A549 (cell line): Measurements from ENCODE around the gene TRPM2. TPM values are rescaled to one million over a fixed set of nuclear protein-coding genes. Genes with fewer than 3 reads are reported as not detected.

Experiments
- ATAC-seq, 2 experiments: fragments of 200-7000 bp in 1 of 2; fragments of >200 bp in 1 of 2; cut with Nextera tagmentation in 1 of 2; cut with Tn5 transposase in 1 of 2; 3 replicates each; pipeline versions ENCODE4 v1.8.0 to v1.9.1; 2018 to 2020; ENCODE audit warnings: mild to moderate bottlenecking in 1 of 2, moderate library complexity in 1 of 2
- CTCF ChIA-PET: fragments of 300-600 bp; sonication (Branson Sonifier 250); formaldehyde crosslinking; extraction: SDS; loops from one replicate; lab custom pipeline; 2021; ENCODE audit warnings: antibody characterized with exemption, inconsistent platforms; lab: Yijun Ruan, JAX
- POLR2A ChIA-PET: fragments of 350-600 bp; formaldehyde crosslinking; extraction: SDS; loops from one replicate; lab custom pipeline; 2021; ENCODE audit warnings: antibody characterized with exemption, inconsistent platforms; lab: Yijun Ruan, JAX
- DNase-seq, 2 experiments: peaks; one replicate each; pipeline versions ENCODE4 v3.0.0 to v3.0.0-alpha.2; 2011 to 2016; ENCODE audit warnings: low read depth in 1 of 2, low spot score in 1 of 2
- FAIRE-seq: peaks from 2 replicates; lab custom pipeline; 2011; peaks lifted over from hg19 to GRCh38; lab: Jason Lieb, UNC
- H3K27ac ChIP-seq, 2 experiments: fragments of >200 bp; sonication (Bioruptor Twin); formaldehyde crosslinking; 3 replicates each; pipeline ENCODE4 v1.5.1; 2016 to 2017
- H3K4me1 ChIP-seq: fragments of >200 bp; sonication (Bioruptor Twin); formaldehyde crosslinking; 3 replicates; pipeline ENCODE4 v1.6.1; 2016
- H3K4me2 ChIP-seq: fragments of >200 bp; sonication (Bioruptor Twin); formaldehyde crosslinking; 3 replicates; pipeline ENCODE4 v1.6.1; 2016
- H3K4me3 ChIP-seq: fragments of >200 bp; sonication (Bioruptor Twin); formaldehyde crosslinking; 3 replicates; pipeline ENCODE4 v1.5.1; 2016
- H3K9me3 ChIP-seq: fragments of >200 bp; sonication (Bioruptor Twin); formaldehyde crosslinking; 3 replicates; pipeline ENCODE4 v1.6.1; 2016
- FOXS1 ChIP-seq: fragments of 250-450 bp; sonication (Bioruptor Pico); IDR thresholded peaks from 2 replicates; pipeline ENCODE4 v1.5.0; 2020; ENCODE audit warnings: mild to moderate bottlenecking, moderate library complexity
- GATA3 ChIP-seq: IDR thresholded peaks from 2 replicates; pipeline ENCODE4 v1.6.1; 2012; ENCODE audit warnings: borderline replicate concordance
- HEYL ChIP-seq: fragments of 250-450 bp; sonication (Bioruptor Pico); IDR thresholded peaks from 2 replicates; pipeline ENCODE4 v1.8.0; 2021; ENCODE audit warnings: mild to moderate bottlenecking, moderate library complexity
- HOXA7 ChIP-seq: fragments of 250-450 bp; sonication (Bioruptor Pico); IDR thresholded peaks from 2 replicates; pipeline ENCODE4 v1.5.0; 2020; ENCODE audit warnings: mild to moderate bottlenecking, moderate library complexity
- HOXB13 ChIP-seq: fragments of 250-450 bp; sonication (Bioruptor Pico); IDR thresholded peaks from 2 replicates; pipeline ENCODE4 v1.5.0; 2020; ENCODE audit warnings: low read depth, mild to moderate bottlenecking, moderate library complexity
- HOXB5 ChIP-seq: fragments of 250-450 bp; sonication (Bioruptor Pico); IDR thresholded peaks from 2 replicates; pipeline ENCODE4 v1.5.0; 2020; ENCODE audit warnings: mild to moderate bottlenecking, moderate library complexity
- KDM1A ChIP-seq: fragments of 200-600 bp; sonication (generic); IDR thresholded peaks from 2 replicates; pipeline ENCODE4 v1.6.1; 2016; ENCODE audit warnings: low read depth, mild to moderate bottlenecking
- KDM5A ChIP-seq: fragments of 200-600 bp; sonication (generic); IDR thresholded peaks from 2 replicates; pipeline ENCODE4 v1.6.1; 2016; ENCODE audit warnings: antibody characterized with exemption, mild to moderate bottlenecking
- MAFK ChIP-seq: fragments of 450-650 bp; IDR thresholded peaks from 2 replicates; pipeline ENCODE4 v1.6.1; 2014; ENCODE audit not compliant: partially characterized antibody
- NPAS2 ChIP-seq: fragments of 250-450 bp; sonication (Bioruptor Pico); IDR thresholded peaks from 2 replicates; pipeline ENCODE4 v1.8.0; 2022; ENCODE audit warnings: mild to moderate bottlenecking, moderate library complexity, borderline replicate concordance
- POLR2AphosphoS2 ChIP-seq: conservative IDR thresholded peaks from 2 replicates; pipeline ENCODE4 v1.6.1; 2012; ENCODE audit warnings: low read length, improper control_type of control experiment, inconsistent platforms
- RAD21 ChIP-seq, 2 experiments: fragments of >200 bp in 1 of 2; sonication (Bioruptor Twin) in 1 of 2; formaldehyde crosslinking in 1 of 2; IDR thresholded peaks in 1 of 2; conservative IDR thresholded peaks in 1 of 2; 2 replicates in 1 of 2; 3 replicates in 1 of 2; pipeline ENCODE4 v1.6.1; 2012 to 2018; ENCODE audit warnings: inconsistent platforms in 1 of 2
- RCOR1 ChIP-seq: fragments of 150-350 bp; IDR thresholded peaks from 2 replicates; pipeline ENCODE4 v1.6.1; 2014; ENCODE audit warnings: antibody characterized with exemption, low read length, low read depth
- SMC3 ChIP-seq: fragments of >200 bp; sonication (Bioruptor Twin); formaldehyde crosslinking; IDR thresholded peaks from 3 replicates; pipeline ENCODE4 v1.6.1; 2018; ENCODE audit warnings: inconsistent platforms
- SREBF2 ChIP-seq: fragments of 450-650 bp; IDR thresholded peaks from 2 replicates; pipeline ENCODE4 v1.6.1; 2014; ENCODE audit warnings: mild to moderate bottlenecking, moderate library complexity
- TFCP2L1 ChIP-seq: fragments of 250-450 bp; sonication (Bioruptor Pico); IDR thresholded peaks from 2 replicates; pipeline ENCODE4 v1.5.0; 2021; ENCODE audit warnings: mild to moderate bottlenecking
- TP53 ChIP-seq: fragments of 250-450 bp; sonication (Bioruptor Pico); IDR thresholded peaks from 2 replicates; pipeline ENCODE4 v1.5.0; 2021; ENCODE audit warnings: mild to moderate bottlenecking, moderate library complexity
- ZFP36 ChIP-seq: fragments of 450-650 bp; IDR thresholded peaks from 2 replicates; pipeline ENCODE4 v1.6.1; 2014; ENCODE audit warnings: borderline replicate concordance; ENCODE audit not compliant: partially characterized antibody
- ZNF302 ChIP-seq: fragments of 250-450 bp; sonication (Bioruptor Pico); IDR thresholded peaks from 2 replicates; pipeline ENCODE4 v1.9.0; 2021; ENCODE audit warnings: inconsistent platforms, mild to moderate bottlenecking, moderate library complexity
- ZSCAN20 ChIP-seq: fragments of 250-450 bp; sonication (Bioruptor Pico); IDR thresholded peaks from 2 replicates; pipeline ENCODE4 v1.8.0; 2022; ENCODE audit warnings: mild to moderate bottlenecking, moderate library complexity
- WGBS: methylation state at CpG from one replicate; pipeline ENCODE4 v1.1.6; 2017; ENCODE audit errors: missing lambda C conversion rate; 5-methylcytosine and 5-hydroxymethylcytosine counted together
- polyA plus RNA-seq, 4 experiments: library from polyadenylated mRNA; depleted of rRNA in 3 of 4; stranded (reverse); fragments of >200 nt; fragmentation: RNase III in 1 of 4; extraction: RNeasy Plus Mini Kit Qiagen cat#74134 plus additional on column Dnase treatment in 1 of 4; gene quantifications; 2 replicates in 3 of 4; 3 replicates in 1 of 4; pipeline ENCODE4 v1.2.3, GENCODE V29; 2011 to 2017
- TF ChIP-seq, protein P1 (sequence below): fragments of 450-650 bp; IDR thresholded peaks from 2 replicates; pipeline ENCODE4 v1.6.1; 2014; ENCODE audit warnings: antibody characterized with exemption
- TF ChIP-seq, protein P2 (sequence below): IDR thresholded peaks from 2 replicates; pipeline ENCODE4 v1.6.1; 2012
- TF ChIP-seq, protein P3 (sequence below): fragments of >200 bp; sonication (Bioruptor Twin); formaldehyde crosslinking; IDR thresholded peaks from 3 replicates; pipeline ENCODE4 v1.6.1; 2016
- TF ChIP-seq, protein P4 (sequence below): fragments of 250-450 bp; sonication (Bioruptor Pico); IDR thresholded peaks from 2 replicates; pipeline ENCODE4 v1.5.0; 2020; ENCODE audit warnings: low read depth, mild to moderate bottlenecking, moderate library complexity
- TF ChIP-seq, protein P5 (sequence below): IDR thresholded peaks from 2 replicates; pipeline ENCODE4 v1.6.1; 2012; ENCODE audit warnings: low read depth, borderline replicate concordance
- TF ChIP-seq, protein P6 (sequence below): fragments of 200-600 bp; sonication (generic); IDR thresholded peaks from 2 replicates; pipeline ENCODE4 v1.6.1; 2016; ENCODE audit warnings: antibody characterized with exemption, mild to moderate bottlenecking, moderate library complexity
- TF ChIP-seq, protein P7 (sequence below): IDR thresholded peaks from 2 replicates; pipeline ENCODE4 v1.6.1; 2012

TRPM2 gene
- polyA plus RNA-seq, 2 of the 4 experiments (the other 2 are of a cell fraction): 3.2 to 5.5 TPM

DNA sequence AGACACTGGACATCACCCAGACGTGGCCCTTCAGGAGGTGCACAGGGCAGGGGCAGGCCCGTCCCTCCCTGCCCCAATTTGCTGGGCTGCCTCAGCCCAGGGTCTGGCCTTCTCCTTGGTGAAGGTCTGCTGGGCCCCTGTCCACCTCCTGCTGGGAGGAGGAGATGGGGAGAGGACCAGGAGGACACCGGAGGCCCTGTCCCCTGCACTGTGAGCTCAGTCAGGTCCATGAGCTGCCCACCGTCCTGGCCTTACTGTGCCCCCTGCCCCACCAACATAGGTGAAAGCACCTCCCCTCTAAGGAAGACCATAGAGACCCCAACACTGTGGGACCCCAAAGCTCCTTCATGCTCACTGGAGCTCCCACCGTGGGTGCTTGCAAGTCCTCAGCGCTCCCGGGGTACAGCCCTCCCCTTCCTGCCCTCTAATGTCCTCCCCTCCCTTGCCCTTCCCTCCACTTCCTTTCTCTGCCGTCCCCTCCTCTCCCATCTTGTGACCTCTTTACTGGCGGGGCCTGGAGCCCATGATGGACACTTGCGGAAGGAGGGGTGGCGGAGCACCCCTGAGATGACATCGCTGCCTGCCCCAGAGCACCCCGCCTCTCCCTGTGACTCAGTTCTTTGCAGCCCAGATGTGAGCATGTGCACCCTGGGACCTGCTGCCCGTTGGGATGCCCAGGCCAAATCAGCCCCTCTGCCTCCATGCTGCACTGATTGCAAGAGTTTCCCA lies 106.5 kb downstream of the TRPM2 start:
- H3K4me3 ChIP-seq: no peak overlapping the region
- DNase-seq: no peak
- no peak for FAIRE-seq
- no peak overlapping the region for H3K4me2 ChIP-seq
- ChIA-PET CTCF (no interaction called here), POLR2A (no interaction called here)
- no peak for TF ChIP-seq HOXB5 (CRISPR knock-in tag)
- TF ChIP-seq HOXB13 (CRISPR knock-in tag): no peak
- TF ChIP-seq RCOR1: no peak
- no peak for TF ChIP-seq MAFK
- TF ChIP-seq, protein P1, sequence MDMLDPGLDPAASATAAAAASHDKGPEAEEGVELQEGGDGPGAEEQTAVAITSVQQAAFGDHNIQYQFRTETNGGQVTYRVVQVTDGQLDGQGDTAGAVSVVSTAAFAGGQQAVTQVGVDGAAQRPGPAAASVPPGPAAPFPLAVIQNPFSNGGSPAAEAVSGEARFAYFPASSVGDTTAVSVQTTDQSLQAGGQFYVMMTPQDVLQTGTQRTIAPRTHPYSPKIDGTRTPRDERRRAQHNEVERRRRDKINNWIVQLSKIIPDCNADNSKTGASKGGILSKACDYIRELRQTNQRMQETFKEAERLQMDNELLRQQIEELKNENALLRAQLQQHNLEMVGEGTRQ: no peak
- no peak for TF ChIP-seq TP53 (CRISPR knock-in tag)
- TF ChIP-seq, protein P2, sequence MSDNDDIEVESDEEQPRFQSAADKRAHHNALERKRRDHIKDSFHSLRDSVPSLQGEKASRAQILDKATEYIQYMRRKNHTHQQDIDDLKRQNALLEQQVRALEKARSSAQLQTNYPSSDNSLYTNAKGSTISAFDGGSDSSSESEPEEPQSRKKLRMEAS: no peak
- TF ChIP-seq, protein P3, sequence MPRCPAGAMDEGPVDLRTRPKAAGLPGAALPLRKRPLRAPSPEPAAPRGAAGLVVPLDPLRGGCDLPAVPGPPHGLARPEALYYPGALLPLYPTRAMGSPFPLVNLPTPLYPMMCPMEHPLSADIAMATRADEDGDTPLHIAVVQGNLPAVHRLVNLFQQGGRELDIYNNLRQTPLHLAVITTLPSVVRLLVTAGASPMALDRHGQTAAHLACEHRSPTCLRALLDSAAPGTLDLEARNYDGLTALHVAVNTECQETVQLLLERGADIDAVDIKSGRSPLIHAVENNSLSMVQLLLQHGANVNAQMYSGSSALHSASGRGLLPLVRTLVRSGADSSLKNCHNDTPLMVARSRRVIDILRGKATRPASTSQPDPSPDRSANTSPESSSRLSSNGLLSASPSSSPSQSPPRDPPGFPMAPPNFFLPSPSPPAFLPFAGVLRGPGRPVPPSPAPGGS: no peak
- TF ChIP-seq HEYL (CRISPR knock-in tag): no peak
- no peak for TF ChIP-seq RAD21 (conservative IDR thresholded peaks at IDR 0.05 in 1 of 2, IDR thresholded peaks at IDR 0.05 in 1 of 2)
- no peak for TF ChIP-seq HOXA7 (CRISPR knock-in tag)
- TF ChIP-seq KDM1A: no peak
- TF ChIP-seq, protein P4, sequence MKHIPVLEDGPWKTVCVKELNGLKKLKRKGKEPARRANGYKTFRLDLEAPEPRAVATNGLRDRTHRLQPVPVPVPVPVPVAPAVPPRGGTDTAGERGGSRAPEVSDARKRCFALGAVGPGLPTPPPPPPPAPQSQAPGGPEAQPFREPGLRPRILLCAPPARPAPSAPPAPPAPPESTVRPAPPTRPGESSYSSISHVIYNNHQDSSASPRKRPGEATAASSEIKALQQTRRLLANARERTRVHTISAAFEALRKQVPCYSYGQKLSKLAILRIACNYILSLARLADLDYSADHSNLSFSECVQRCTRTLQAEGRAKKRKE: no peak
- TF ChIP-seq, protein P5, sequence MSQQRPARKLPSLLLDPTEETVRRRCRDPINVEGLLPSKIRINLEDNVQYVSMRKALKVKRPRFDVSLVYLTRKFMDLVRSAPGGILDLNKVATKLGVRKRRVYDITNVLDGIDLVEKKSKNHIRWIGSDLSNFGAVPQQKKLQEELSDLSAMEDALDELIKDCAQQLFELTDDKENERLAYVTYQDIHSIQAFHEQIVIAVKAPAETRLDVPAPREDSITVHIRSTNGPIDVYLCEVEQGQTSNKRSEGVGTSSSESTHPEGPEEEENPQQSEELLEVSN: no peak
- no peak for ATAC-seq
- H3K4me1 ChIP-seq: peaks cover 3% of the 10 kb centered on the region; the same call in 1 of the 3 replicates
- H3K9me3 ChIP-seq: no peaks in the 10 kb centered on the region; the same call in 2 of the 3 replicates
- no peak overlapping the region for H3K27ac ChIP-seq
- WGBS: 79% methylated on average over 10 of the region's 14 CpGs

DNA sequence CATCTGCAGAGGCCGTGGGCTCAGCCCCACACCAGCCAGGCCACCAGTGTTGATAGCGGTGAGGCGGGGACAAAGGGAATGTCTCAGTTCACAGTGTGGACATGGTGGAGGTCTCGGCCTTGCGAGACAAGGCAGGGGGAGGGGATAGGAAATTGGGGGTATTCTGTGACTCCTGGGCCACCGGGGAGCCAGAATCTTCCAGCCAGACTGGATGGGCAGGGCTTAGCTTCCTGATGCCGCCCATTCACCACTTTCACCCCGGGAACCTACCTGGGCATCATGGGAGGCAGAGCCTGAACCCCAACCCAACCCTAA lies 107.0 kb downstream of the TRPM2 start:
- DNase-seq (no peak), ATAC-seq (no peak), FAIRE-seq (no peak)
- Histone ChIP-seq H3K4me1 (peaks cover 3% of the 10 kb centered on the region; the same call in 1 of the 3 replicates), H3K4me2 (no peak overlapping the region), H3K9me3 (no peaks in the 10 kb centered on the region), H3K4me3 (no peak overlapping the region), H3K27ac (no peak overlapping the region)
- TF ChIP-seq ZSCAN20 (CRISPR knock-in tag) (no peak), GATA3 (no peak), NPAS2 (CRISPR knock-in tag) (no peak), TP53 (CRISPR knock-in tag) (no peak), SREBF2 (no peak), SMC3 (no peak), KDM5A (no peak), TFCP2L1 (no peak), ZNF302 (no peak), ZFP36 (no peak), POLR2AphosphoS2 (no peak), KDM1A (no peak), FOXS1 (CRISPR knock-in tag) (no peak)
- TF ChIP-seq, protein P2: no peak
- TF ChIP-seq, protein P6, sequence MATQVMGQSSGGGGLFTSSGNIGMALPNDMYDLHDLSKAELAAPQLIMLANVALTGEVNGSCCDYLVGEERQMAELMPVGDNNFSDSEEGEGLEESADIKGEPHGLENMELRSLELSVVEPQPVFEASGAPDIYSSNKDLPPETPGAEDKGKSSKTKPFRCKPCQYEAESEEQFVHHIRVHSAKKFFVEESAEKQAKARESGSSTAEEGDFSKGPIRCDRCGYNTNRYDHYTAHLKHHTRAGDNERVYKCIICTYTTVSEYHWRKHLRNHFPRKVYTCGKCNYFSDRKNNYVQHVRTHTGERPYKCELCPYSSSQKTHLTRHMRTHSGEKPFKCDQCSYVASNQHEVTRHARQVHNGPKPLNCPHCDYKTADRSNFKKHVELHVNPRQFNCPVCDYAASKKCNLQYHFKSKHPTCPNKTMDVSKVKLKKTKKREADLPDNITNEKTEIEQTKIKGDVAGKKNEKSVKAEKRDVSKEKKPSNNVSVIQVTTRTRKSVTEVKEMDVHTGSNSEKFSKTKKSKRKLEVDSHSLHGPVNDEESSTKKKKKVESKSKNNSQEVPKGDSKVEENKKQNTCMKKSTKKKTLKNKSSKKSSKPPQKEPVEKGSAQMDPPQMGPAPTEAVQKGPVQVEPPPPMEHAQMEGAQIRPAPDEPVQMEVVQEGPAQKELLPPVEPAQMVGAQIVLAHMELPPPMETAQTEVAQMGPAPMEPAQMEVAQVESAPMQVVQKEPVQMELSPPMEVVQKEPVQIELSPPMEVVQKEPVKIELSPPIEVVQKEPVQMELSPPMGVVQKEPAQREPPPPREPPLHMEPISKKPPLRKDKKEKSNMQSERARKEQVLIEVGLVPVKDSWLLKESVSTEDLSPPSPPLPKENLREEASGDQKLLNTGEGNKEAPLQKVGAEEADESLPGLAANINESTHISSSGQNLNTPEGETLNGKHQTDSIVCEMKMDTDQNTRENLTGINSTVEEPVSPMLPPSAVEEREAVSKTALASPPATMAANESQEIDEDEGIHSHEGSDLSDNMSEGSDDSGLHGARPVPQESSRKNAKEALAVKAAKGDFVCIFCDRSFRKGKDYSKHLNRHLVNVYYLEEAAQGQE: no peak
- TF ChIP-seq, protein P5: no peak
- TF ChIP-seq, protein P7, sequence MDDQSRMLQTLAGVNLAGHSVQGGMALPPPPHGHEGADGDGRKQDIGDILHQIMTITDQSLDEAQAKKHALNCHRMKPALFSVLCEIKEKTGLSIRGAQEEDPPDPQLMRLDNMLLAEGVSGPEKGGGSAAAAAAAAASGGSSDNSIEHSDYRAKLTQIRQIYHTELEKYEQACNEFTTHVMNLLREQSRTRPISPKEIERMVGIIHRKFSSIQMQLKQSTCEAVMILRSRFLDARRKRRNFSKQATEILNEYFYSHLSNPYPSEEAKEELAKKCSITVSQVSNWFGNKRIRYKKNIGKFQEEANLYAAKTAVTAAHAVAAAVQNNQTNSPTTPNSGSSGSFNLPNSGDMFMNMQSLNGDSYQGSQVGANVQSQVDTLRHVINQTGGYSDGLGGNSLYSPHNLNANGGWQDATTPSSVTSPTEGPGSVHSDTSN: no peak
- 80% methylated on average over 7 of the region's 8 CpGs for WGBS
- ChIA-PET POLR2A (no interaction called here), CTCF (no interaction called here)
